Activated CD8-positive, alpha-beta memory T cell treated with anti-CD3 and anti-CD28 coated beads for 24 hours (primary cell): ENCODE results near the gene NR2E1.

Experiments used
- DNase-seq: peaks from one replicate; pipeline ENCODE4 v3.0.0-alpha.2; 2020

Gene NR2E1

GRCh38 chr6:108211671-108212070 is 45.8 kb downstream of the NR2E1 start:
- no peak for DNase-seq

GRCh38 chr6:108222064-108222463 is 56.2 kb downstream of the NR2E1 start:
- DNase-seq: no peak

- DNase-seq: no peak
Observed at GRCh38 chr6:108222504-108222903, 56.7 kb downstream of the NR2E1 start.

- no peak for DNase-seq
Observed at GRCh38 chr6:108227290-108227689, 61.5 kb downstream of the NR2E1 start.

GRCh38 chr6:108228416-108228815 is 62.6 kb downstream of the NR2E1 start:
- no peak for DNase-seq

GRCh38 chr6:108235127-108235526 is 69.3 kb downstream of the NR2E1 start:
- no peak for DNase-seq

GRCh38 chr6:108236791-108237190 is 71.0 kb downstream of the NR2E1 start:
- DNase-seq: no peak

GRCh38 chr6:108238322-108238721 is 72.5 kb downstream of the NR2E1 start:
- no peak for DNase-seq
